Sigmoid colon (tissue), 4 donors: Measurements from ENCODE around the gene MEPCE.

Source experiments
- EP300 ChIP-seq, 4 donors: sonication (generic); formaldehyde crosslinking; IDR thresholded peaks; one replicate each; pipeline ENCODE4 v1.6.1; 2017; ENCODE audit warnings: antibody characterized with exemption in 4 of 4
- POLR2AphosphoS5 ChIP-seq, 4 donors: sonication (generic); formaldehyde crosslinking; IDR thresholded peaks; one replicate each; pipeline ENCODE4 v1.6.1; 2017; ENCODE audit warnings: antibody characterized with exemption in 4 of 4

DNA sequence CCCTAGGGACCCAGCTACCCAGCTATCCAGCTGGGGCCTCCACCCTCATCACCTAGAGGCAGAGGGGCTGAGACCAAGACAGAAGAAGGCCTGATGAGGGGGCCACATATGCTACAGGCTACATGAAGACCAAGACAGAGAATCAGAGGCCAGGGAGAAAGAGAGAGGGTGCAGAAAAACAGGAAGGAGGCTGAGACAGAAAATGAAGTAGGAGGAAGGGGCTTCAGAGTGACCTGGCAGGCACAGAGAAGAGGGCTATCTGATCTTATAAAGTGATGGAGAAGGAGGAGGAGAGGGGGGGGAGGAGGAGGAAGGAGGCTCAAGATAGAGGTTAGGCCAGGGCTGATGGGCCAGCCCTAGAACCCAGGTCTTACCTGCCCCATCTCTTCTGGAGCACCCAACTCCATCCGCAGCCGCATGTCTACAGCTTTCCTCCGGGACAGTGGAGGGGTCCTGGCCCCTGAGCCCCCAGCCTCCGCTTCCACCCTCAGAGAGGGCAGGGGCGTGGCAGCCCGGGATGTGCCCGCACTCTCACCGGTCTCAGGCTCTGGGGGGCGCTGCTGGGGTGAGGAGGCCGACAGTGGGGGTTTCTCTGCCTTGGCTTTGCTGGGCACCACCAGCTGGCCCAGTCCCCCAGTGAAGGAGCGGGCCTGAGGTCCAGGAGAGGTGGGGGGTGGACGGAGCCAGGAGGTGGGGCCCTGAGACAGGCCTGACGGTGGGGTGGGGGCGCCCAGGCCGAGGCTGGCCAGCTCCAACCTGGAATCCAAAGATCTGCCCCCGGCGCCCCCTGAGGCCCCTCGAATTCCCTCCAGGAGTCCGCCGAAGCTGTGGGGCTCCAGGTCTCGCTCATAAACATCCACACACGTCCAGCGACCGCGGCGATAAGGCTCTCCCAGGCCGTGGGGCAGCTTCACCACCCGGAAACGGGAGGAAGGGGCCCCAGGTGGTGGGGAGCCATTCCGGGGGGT, 47.6 kb downstream of the MEPCE start:
- no peak for TF ChIP-seq POLR2AphosphoS5 (IDR thresholded peaks at IDR 0.05)
- no peak for TF ChIP-seq EP300 (IDR thresholded peaks at IDR 0.05)
